Loucy (cell line): ENCODE results near the gene CDC42EP2.

Experiments used
- H2AFZ ChIP-seq: fragments of 200-600 bp; sonication (generic); 2 replicates; pipeline ENCODE4 v1.6.0; 2016; ENCODE audit warnings: antibody characterized with exemption, mild to moderate bottlenecking, low read length, moderate library complexity
- H3F3A ChIP-seq: fragments of 200-600 bp; 2 replicates; pipeline ENCODE4 v1.6.0; 2016; ENCODE audit warnings: antibody characterized with exemption, low read depth, mild to moderate bottlenecking
- H3K27me3 ChIP-seq: fragments of 200-600 bp; sonication (generic); 2 replicates; pipeline ENCODE4 v1.6.1; 2014; ENCODE audit warnings: low read length, mild to moderate bottlenecking; ENCODE audit not compliant: insufficient read depth, poor library complexity, severe bottlenecking
- H3K36me3 ChIP-seq: fragments of 200-600 bp; sonication (generic); 2 replicates; pipeline ENCODE4 v1.6.1; 2016; ENCODE audit warnings: low read length; ENCODE audit not compliant: insufficient read depth
- H3K4me1 ChIP-seq: fragments of 200-600 bp; sonication (generic); 2 replicates; pipeline ENCODE4 v1.5.1; 2014; ENCODE audit warnings: low read length, mild to moderate bottlenecking; ENCODE audit not compliant: insufficient read depth, poor library complexity, severe bottlenecking
- H3K4me2 ChIP-seq: fragments of 200-600 bp; sonication (generic); 2 replicates; pipeline ENCODE4 v1.6.0; 2014; ENCODE audit warnings: antibody characterized with exemption, low read length, low read depth, mild to moderate bottlenecking; ENCODE audit not compliant: poor library complexity, severe bottlenecking
- H3K4me3 ChIP-seq: fragments of 200-600 bp; sonication (generic); 2 replicates; pipeline ENCODE4 v1.5.1; 2014; ENCODE audit warnings: low read length, mild to moderate bottlenecking, mixed read lengths; ENCODE audit not compliant: poor library complexity, severe bottlenecking
- H3K79me2 ChIP-seq: fragments of 200-600 bp; sonication (generic); 2 replicates; pipeline ENCODE4 v1.6.1; 2014; ENCODE audit warnings: low read length; ENCODE audit not compliant: insufficient read depth
- H3K9ac ChIP-seq: fragments of 200-600 bp; sonication (generic); 2 replicates; pipeline ENCODE4 v1.6.0; 2014; ENCODE audit warnings: mild to moderate bottlenecking, low read depth, low read length, moderate library complexity; ENCODE audit not compliant: poor library complexity, severe bottlenecking
- H3K9me2 ChIP-seq: fragments of 200-600 bp; sonication (generic); replicated peaks from 2 replicates; pipeline ENCODE4 v1.6.1; 2016; ENCODE audit warnings: low read depth, low read length, mixed read lengths
- H3K9me3 ChIP-seq: fragments of 200-600 bp; sonication (generic); 2 replicates; pipeline ENCODE4 v1.6.1; 2014; ENCODE audit warnings: mild to moderate bottlenecking, antibody characterized with exemption, low read length, low read depth; ENCODE audit not compliant: insufficient read depth
- H4K20me1 ChIP-seq: fragments of 200-600 bp; sonication (generic); 2 replicates; pipeline ENCODE4 v1.6.0; 2014; ENCODE audit warnings: antibody characterized with exemption, low read length, mild to moderate bottlenecking; ENCODE audit not compliant: insufficient read depth, poor library complexity, severe bottlenecking
- EZH2phosphoT487 ChIP-seq: fragments of 200-600 bp; IDR thresholded peaks from 2 replicates; pipeline ENCODE4 v1.6.1; 2018; ENCODE audit warnings: antibody characterized with exemption, mild to moderate bottlenecking, moderate library complexity, borderline replicate concordance
- TF ChIP-seq, protein P1 (sequence below): fragments of 200-600 bp; sonication (generic); conservative IDR thresholded peaks from 2 replicates; pipeline ENCODE4 v1.5.1; 2014; ENCODE audit warnings: mild to moderate bottlenecking, antibody characterized with exemption, low read length

Gene CDC42EP2

DNA sequence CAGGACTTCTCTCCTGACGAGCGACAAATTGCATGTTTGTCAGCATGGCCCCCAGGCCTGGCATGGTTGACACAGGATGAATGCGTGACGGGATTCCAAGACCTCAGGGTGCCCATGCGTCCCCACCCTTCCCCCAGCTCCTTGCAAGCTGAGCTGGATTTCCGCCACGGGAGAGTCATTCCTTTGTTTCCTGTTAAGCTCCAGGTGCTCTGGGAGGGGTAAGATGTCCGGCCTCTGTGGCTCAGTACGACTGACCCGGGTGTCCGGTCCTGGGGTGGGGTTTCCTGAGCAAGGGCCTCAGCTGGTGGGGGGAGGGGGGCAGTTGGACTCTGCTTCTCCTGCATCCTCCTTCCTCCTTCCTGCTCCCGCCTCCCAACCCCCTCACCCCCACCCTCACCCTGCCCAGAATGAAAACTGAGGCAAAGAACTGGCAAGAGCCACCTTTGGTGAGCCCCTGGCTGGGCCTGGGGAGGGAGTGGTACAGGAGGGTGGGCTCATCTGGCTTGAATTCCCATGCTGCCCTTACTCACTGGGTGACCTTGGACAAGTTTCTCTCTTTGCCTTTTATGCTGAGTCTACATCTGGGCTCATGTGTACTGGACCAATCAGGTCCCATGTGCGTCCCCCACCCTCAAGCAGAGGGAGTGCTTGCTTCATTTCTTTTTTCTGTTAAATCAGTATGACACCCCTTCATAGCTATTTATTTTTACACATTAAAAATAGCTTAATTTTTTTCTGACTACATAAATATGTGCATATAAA is 2.5 kb downstream of the CDC42EP2 start:
- Histone ChIP-seq H2AFZ (no peak overlapping the region), H3K9ac (no peak overlapping the region), H3K9me3 (no peaks in the 10 kb centered on the region), H3K4me2 (no peak overlapping the region), H3K4me1 (peaks cover 5% of the 10 kb centered on the region), H3K79me2 (no peaks in the 10 kb centered on the region), H3K9me2 (no peaks in the 10 kb centered on the region), H3F3A (no peaks in the 10 kb centered on the region), H3K4me3 (no peak overlapping the region), H4K20me1 (no peaks in the 10 kb centered on the region), H3K27me3 (no peaks in the 10 kb centered on the region), H3K36me3 (no peaks in the 10 kb centered on the region)
- no peak for TF ChIP-seq EZH2phosphoT487
- TF ChIP-seq, protein P1, sequence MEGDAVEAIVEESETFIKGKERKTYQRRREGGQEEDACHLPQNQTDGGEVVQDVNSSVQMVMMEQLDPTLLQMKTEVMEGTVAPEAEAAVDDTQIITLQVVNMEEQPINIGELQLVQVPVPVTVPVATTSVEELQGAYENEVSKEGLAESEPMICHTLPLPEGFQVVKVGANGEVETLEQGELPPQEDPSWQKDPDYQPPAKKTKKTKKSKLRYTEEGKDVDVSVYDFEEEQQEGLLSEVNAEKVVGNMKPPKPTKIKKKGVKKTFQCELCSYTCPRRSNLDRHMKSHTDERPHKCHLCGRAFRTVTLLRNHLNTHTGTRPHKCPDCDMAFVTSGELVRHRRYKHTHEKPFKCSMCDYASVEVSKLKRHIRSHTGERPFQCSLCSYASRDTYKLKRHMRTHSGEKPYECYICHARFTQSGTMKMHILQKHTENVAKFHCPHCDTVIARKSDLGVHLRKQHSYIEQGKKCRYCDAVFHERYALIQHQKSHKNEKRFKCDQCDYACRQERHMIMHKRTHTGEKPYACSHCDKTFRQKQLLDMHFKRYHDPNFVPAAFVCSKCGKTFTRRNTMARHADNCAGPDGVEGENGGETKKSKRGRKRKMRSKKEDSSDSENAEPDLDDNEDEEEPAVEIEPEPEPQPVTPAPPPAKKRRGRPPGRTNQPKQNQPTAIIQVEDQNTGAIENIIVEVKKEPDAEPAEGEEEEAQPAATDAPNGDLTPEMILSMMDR: no peak

DNA sequence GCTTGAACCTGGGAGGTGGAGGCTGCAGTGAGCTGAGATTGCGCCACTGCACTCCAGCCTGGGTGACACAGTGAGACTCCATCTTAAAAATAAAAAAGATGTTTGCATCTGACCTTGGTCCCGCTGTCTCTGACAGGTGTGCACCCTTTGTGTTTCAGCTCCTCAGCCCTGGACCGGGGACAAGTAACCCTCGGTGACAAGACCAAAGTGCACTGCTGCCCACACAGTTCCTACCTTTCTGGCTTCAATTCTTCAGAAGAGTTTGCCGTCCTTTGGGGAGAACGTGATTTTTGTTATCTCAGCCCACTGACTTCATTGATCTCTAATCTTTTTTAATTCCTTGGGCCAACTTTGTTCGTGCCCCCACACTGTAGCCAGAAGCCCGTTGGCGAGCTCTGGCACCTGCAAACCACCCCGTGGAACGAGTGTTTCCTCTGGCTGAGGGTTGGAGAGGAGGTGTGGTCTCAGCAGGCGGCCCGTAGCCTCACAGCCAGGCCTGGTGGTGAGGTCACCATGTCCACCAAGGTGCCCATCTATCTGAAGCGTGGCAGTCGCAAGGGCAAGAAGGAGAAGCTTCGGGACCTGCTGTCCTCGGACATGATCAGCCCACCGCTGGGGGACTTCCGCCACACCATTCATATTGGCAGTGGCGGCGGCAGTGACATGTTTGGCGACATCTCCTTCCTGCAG is 5.9 kb downstream of the CDC42EP2 start:
- no peaks in the 10 kb centered on the region for H3K9me3 ChIP-seq
- no peaks in the 10 kb centered on the region for H3F3A ChIP-seq
- H3K36me3 ChIP-seq: no peaks in the 10 kb centered on the region
- no peak overlapping the region for H3K4me3 ChIP-seq
- no peaks in the 10 kb centered on the region for H3K27me3 ChIP-seq
- no peaks in the 10 kb centered on the region for H4K20me1 ChIP-seq
- H3K4me1 ChIP-seq: no peaks in the 10 kb centered on the region
- H2AFZ ChIP-seq: no peak overlapping the region
- no peaks in the 10 kb centered on the region for H3K79me2 ChIP-seq
- no peak overlapping the region for H3K9ac ChIP-seq
- TF ChIP-seq, protein P1: no peak
- no peak for TF ChIP-seq EZH2phosphoT487
- H3K4me2 ChIP-seq: no peak overlapping the region
- H3K9me2 ChIP-seq: no peaks in the 10 kb centered on the region

DNA sequence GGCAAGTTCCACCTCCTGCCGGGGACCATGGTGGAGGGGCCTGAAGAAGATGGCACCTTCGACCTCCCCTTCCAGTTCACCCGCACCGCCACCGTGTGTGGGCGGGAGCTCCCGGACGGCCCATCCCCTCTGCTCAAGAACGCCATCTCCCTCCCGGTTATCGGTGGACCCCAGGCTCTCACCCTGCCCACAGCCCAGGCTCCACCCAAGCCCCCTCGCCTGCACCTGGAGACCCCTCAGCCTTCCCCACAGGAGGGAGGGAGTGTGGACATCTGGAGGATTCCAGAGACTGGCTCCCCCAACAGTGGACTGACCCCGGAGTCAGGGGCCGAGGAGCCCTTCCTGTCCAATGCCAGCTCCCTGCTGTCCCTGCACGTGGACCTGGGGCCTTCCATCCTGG is 6.4 kb downstream of the CDC42EP2 start:
- Histone ChIP-seq H3K79me2 (no peaks in the 10 kb centered on the region), H3F3A (no peaks in the 10 kb centered on the region), H3K4me2 (no peak overlapping the region)

More for the DNA sequence above, 6.4 kb downstream of the CDC42EP2 start:
- Histone ChIP-seq H3K9me2 (no peaks in the 10 kb centered on the region), H3K4me3 (no peak overlapping the region), H3K9me3 (no peaks in the 10 kb centered on the region), H2AFZ (no peak overlapping the region), H3K9ac (no peak overlapping the region), H3K4me1 (no peaks in the 10 kb centered on the region), H3K27me3 (no peaks in the 10 kb centered on the region), H3K36me3 (no peaks in the 10 kb centered on the region), H4K20me1 (no peaks in the 10 kb centered on the region)
- no peak for TF ChIP-seq EZH2phosphoT487
- TF ChIP-seq, protein P1: no peak
